GM19452 (cell line): ENCODE data around the gene CDK5R2.
"Not testable (repeated sequence)": the region's sequence is repeated elsewhere in the genome, so short reads cannot be mapped to it uniquely, and the experiment has no call there.

Source experiments
- ATAC-seq: cut with Tn5 transposase; IDR thresholded peaks from one replicate; pipeline ENCODE4 v1.9.1; 2021; ENCODE audit not compliant: unreplicated experiment

The CDK5R2 gene

DNA sequence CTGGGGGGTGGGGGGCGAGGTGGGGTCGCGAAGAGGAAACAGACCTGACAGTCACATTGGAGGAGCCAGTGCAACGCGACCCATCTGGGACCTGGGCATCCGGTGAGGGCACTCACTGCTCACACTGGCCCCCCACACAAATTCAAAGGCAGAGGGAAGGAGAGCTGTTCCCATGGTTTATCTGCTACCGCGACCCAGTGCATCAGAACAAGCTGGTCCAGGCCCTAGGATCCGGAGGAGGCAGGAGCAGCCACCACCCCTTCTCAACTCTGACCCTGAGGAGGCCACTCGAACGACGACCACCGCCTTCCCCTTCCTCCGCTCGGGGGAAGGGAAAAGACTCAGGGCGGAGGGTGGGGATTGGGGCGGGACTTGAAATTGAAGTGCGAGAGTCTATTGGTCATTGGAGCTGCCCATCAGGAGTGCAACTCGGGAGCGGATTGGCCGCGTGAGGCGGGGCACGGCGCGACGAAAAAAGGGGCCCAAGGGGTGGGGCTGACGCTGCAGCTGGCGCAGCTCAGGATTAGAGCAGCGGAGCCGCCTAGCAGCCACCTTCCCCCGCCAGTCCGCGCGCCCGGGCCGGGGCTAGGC is at the start of gene CDK5R2:
Gene CDK5R2 (plus strand): TSS at position 526 of the 591 bp plus-strand sequence. CDS start 155 bp downstream, outside the sequence.
- ATAC-seq: peak; percentile 93

DNA sequence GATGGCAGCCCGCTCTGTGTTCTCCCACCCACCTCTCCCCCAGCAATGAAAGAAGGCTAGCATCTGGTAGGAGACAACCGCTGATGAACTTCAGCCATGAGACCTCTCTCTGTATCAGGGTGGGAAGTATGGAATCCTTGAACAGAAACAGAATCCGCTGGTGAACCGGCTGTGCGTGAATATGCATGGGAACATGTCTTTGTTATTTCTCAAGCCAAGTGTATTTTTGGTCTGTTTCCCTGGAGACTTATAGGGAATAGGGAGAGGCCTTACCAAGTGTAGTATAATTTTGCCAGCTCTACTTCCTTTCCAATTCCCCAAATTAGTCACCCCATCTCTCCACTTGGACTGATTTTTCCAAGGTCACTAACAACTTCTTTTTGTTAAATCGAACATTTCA is 48.7 kb upstream of the CDK5R2 start:
- ATAC-seq: no peak

- no peak for ATAC-seq
Measured at GRCh38 chr2:218920504-218920903, 39.0 kb upstream of the CDK5R2 start.

DNA sequence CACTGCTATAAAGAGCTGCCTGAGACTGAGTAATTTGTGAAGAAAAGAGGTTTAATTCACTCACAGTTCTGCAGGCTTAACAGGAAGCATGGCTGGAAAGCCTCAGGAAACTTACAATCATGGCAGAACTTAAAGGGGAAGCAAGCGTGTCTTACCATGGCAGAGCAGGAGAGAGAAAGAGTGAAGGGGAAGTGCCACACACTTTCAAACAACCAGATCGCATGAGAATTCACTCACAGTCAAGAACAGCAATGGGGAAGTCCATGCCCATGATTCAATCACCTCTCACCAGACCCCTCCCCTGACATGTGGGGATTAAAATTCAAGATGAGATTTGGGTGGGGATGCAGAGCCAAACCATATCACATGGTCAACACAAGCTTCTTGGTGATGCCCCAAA is 34.7 kb upstream of the CDK5R2 start:
- no peak for ATAC-seq

DNA sequence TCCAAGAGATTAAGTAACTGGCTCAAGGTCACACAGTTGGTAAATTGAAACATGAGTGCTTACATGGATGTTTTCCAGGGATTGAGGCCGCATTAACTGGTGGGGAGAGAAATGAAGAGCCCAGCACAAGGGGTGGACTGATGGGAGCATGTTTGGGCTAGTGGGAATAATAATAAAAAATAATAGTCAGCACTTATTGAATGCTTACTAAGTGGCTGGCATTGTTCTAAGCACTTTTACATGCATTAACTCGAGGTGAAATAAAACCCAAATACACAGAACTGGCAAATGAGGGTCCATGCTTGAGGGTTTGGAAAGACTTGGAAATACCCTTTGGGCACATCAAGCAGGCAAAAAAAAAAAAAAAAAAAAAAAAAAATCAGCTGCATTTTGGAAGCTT is 34.0 kb upstream of the CDK5R2 start:
- no peak for ATAC-seq

DNA sequence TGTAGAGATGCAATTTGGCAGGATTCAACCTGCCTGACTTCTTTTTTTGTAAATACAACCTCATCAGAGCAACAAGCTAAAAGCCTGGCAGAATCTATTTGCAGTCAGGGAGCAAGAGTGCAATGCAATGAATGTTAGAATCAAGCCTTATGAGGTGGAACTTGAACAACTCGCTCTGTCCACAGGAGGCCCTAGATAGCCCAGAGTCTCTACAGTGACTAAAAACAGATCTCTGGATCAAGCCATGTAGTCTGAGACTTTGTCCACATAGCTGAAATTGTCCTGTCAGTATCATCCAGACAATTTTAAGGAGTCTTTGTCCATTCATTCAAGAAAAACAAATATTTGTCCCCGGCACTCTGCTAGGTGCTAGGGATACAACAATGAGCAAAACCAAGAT is 32.0 kb upstream of the CDK5R2 start:
- ATAC-seq: no peak

DNA sequence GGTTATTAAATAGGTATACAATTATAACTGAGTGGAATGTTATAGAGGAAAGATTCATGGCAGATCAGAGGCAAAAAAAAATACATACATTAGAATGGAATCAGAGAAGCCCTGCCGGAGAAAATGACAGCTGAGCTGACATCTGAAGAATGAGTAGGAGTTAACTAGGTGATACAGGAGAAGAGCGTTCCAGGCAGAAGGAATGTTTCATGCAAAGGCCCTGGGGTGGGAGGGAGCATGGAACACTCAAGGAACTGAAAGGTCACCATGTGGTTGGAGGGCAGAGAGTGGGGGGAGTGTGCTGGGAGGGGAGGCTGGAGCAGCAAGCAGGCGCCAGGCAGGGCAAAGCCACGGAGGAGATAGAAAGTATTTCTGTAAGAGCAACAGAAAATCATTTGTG is 31.6 kb upstream of the CDK5R2 start:
- ATAC-seq: no peak

DNA sequence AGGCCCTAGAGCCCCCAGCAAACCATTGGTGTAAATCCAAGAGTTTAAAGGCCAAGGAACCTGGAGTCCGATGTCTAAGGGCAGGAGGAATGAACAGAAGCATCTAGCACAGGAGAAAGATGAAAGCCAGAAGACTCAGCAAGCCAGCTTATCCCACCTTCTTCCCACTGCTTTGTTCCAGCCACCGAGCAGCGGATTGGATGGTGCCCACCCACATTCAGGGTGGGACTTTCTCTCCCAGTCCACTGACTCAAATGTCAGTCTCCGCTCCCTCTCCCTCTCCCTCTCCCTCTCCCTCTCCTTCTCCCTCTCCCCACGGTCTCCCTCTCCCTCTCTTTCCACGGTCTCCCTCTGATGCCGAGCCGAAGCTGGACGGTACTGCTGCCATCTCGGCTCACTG is 29.0 kb upstream of the CDK5R2 start:
- not testable (repeated sequence) for ATAC-seq

DNA sequence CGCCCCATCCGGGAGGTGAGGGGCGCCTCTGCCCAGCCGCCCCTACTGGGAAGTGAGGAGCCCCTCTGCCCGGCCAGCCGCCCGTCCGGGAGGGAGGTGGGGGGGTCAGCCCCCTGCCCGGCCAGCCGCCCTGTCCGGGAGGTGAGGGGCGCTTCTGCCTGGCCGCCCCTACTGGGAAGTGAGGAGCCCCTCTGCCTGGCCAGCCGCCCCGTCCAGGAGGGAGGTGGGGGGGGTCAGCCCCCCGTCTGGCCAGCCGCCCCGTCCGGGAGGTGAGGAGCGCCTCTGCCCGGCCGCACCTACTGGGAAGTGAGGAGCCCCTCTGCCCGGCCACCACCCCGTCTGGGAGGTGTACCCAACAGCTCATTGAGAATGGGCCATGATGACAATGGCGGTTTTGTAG is 27.7 kb upstream of the CDK5R2 start:
- ATAC-seq: not testable (repeated sequence)

DNA sequence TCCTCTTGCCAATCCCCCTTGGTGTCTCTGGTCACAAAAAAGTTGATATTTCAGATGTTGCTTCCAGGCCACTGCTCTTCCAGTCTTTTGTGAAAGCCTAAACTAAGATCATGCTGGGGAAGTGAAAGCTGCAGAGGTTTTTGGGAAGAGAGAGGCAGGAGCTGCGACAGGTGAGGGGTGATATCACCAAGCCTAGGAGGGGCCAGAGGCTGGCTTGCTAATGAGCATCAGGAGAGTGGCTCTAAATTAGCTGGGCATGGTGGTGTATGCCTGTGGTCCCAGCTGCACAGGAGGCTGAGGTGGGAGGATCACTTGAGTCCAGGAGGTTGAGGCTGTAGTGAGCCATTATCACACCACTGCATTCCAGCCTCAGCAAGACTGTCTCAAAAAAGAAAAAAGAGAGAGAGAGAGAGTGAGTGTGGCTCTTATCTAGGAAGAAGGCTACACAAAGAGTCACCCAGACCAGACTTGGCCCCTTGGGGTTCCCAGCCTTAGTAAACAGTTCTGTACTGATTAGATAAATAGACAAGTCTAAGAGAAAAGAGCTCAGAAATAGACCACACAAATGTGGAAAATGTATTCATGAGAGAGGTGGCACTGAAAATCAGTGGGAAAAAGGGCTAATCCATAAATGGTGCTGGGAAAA is 14.6 kb upstream of the CDK5R2 start:
- ATAC-seq: no peak

- no peak for ATAC-seq
Measured at GRCh38 chr2:218946621-218947020, 12.8 kb upstream of the CDK5R2 start.

- ATAC-seq: no peak
Measured at GRCh38 chr2:218952160-218952559, 7.3 kb upstream of the CDK5R2 start.

GRCh38 chr2:218953366-218953954 is 6.0 kb upstream of the CDK5R2 start:
- no peak for ATAC-seq

DNA sequence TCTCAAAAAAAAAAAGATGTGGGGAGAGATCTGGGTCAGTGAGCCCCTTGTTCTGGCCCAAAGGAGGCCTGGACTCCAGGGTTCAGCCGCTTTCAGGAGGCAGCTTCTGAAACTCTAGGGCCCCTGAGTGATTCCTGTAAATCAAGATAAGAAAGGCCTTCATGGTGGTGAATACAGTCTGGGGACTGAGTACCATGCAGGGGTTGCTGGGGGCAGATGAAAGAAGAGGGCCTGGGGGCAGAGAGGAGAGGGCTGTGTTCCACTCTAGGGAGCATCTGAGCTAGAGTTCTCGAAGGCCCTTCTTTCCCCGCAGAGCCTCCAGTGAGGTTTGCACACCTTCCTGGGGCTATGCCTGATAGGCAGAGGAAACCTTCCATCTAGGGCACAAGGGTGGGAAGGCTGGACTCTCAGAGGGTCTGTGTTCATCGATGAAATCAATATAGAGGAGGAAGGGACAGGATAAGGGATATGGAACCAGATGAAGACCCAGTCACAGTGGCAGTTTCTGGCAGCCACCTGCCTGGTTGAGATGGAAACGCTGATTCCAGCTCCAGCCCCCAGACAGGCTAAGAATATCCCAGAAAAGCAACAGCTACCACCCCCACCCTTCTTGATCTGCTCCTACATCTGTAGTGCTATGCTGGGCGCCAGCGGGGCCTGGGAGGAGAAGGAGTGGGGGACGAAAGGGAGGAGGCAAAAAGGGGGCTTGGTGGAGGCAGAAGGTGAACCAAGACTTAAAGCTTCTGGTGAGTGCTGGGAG is 4.7 kb upstream of the CDK5R2 start:
- ATAC-seq: no peak

DNA sequence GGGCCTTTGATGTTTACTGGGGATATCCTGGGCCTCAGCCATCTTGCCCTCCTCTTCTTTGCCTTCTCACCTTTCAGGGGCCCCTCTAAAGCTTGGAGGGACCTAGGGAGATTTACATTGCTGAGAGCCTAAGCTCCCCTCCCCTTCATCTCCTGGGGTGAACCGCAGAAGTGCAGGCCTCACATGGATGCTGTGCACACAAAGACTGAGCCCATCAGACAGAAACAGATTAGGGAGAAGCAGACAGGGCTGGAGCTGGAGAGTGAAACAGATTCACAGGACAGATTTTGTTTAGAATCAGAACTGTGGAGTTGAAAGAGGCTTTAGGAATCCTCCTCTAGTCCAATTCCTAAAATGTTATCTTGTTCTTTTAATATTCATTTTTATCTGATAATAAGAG is 3.4 kb upstream of the CDK5R2 start:
- ATAC-seq: no peak

DNA sequence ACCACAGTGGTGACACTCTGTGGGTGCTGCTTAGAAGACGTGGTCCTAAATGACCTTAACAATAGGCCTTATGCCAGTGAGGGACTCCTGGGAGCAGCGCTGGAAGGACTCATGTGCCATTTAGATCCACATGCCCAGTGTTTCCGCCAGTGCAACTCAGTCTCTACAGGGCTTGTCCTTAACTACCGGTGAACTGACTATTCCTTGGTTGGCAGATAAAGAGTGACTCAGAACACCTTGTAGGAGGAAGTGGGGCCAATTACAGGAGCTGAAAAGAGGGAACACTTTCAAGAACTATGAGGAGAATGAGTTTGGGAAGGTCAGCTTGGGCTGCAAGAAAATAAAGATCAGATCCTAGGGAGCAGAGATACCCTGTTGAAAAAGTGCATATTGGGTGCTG is 1.8 kb upstream of the CDK5R2 start:
- no peak for ATAC-seq

DNA sequence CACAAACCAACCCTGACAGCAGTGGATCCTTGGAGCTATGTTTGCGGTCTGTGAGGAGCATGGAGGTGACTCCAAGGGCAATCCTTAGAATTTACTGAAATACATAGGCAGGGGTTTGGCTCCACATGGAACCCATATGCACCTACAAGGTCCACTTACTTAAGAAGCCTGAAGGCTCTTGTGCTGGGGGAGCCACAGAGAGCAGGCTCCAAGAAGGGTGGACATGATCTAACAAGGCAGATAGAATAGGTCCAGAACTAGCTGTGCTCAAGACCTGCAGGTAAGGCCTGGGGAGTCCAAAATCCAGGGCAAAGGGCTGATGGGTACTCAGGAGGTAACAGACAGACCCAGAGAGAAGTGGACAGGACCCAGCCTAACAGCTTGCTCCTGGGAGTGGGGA is 1.2 kb upstream of the CDK5R2 start:
- ATAC-seq: no peak

GRCh38 chr2:218959761-218960308 is 369 bp downstream of the CDK5R2 start:
- ATAC-seq: no peak

DNA sequence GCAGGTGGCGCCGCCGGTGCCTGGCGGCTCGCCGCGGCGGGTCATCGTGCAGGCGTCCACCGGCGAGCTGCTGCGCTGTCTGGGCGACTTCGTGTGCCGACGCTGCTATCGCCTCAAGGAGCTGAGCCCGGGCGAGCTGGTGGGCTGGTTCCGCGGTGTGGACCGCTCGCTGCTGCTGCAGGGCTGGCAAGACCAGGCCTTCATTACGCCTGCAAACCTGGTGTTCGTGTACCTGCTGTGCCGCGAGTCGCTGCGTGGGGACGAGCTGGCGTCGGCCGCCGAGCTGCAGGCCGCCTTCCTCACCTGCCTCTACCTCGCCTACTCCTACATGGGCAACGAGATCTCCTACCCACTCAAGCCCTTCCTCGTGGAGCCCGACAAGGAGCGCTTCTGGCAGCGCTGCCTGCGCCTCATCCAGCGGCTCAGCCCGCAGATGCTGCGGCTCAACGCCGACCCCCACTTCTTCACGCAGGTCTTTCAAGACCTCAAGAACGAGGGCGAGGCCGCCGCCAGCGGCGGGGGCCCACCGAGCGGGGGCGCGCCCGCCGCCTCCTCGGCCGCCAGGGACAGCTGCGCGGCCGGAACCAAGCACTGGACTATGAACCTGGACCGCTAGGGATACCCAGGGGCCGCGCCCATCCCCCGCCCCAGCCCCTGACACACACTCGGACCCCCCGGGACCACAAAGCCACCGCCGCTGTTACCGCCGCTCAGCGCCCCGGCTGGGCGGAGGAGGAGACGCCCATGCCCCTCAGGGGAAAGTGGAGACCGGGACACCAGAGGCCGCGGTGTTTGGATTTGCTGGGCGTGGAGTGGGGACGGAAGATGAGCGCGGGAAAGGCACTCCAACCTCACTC is 1.1 kb downstream of the CDK5R2 start:
- no peak for ATAC-seq

GRCh38 chr2:218961229-218961628 is 1.8 kb downstream of the CDK5R2 start:
- no peak for ATAC-seq
